ENCODE results near the gene COX10.

Gene COX10

DNA sequence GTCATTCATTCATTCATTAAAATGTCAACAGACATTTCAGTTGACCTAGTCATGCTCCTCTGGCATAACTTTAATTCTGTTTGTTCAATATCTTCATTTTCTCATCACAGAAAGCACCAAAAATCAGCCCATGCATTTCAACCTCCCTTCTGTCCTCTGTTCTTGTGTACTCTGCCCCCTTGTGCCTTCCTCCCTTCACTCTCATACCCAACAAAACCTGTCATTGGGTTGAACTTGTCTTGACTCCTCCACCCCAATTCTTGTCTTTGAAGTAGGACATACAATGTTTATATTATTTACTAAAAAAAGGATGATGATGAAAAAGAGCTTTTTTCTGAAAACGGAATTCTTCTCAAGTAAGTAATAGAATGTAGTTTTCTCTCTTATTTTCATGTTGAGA lies 43.8 kb downstream of the COX10 start:
- no peak overlapping the region for H2AFZ ChIP-seq (ENCODE audit: low read depth, low read length)
- no peaks in the 10 kb centered on the region for H3K9me3 ChIP-seq (ENCODE audit: low read length)
- no peak overlapping the region for H3K4me3 ChIP-seq (ENCODE audit: low read length)
- H3K4me1 ChIP-seq (ENCODE audit: insufficient read depth, low read length) = peaks cover 2% of the 10 kb centered on the region
- no peaks in the 10 kb centered on the region for H3K27me3 ChIP-seq (ENCODE audit: insufficient read depth, low read length)
- no peaks in the 10 kb centered on the region for H3K36me3 ChIP-seq (ENCODE audit: insufficient read depth, low read length)

DNA sequence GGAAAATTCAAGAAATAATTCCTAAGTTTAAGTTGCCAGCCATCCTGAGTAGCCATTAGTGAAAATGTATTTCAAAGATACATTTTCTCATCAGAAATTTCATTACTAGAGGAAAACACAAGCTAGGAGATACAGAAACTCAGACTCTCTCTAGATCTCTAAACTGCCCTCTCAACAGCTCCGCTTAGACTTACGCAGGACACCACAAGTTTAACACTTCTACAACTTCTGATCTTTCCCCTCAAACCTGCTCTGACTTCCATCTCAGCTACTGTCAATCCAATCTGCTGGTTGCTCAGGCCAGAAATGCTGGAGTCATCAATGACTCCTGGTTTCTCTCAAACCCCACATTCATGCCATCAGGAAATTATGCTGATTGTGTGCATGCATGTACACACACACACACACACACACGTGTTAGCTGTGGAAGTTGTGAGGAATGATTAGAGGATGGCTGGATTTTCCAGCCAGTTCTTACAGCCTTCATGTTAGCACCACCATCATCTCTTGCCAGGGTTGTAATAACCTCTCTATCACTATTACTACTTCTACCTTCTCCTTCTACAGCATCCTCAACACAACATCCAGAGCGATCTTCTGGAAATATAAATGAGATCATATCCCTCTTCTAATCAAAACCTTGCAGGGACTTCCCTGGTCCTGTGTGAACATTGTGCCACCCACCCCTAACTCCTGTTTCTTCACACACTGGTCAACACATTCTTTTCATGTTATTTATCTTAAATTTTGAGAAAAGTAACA lies 47.1 kb downstream of the COX10 start:
- H3K36me3 ChIP-seq (ENCODE audit: insufficient read depth, low read length) = no peaks in the 10 kb centered on the region
- H3K4me1 ChIP-seq (ENCODE audit: insufficient read depth, low read length) = peaks cover 2% of the 10 kb centered on the region
- no peak overlapping the region for H3K4me3 ChIP-seq (ENCODE audit: low read length)
- H3K9me3 ChIP-seq (ENCODE audit: low read length) = no peaks in the 10 kb centered on the region
- H2AFZ ChIP-seq (ENCODE audit: low read depth, low read length) = no peak overlapping the region
- H3K27me3 ChIP-seq (ENCODE audit: insufficient read depth, low read length) = no peaks in the 10 kb centered on the region

DNA sequence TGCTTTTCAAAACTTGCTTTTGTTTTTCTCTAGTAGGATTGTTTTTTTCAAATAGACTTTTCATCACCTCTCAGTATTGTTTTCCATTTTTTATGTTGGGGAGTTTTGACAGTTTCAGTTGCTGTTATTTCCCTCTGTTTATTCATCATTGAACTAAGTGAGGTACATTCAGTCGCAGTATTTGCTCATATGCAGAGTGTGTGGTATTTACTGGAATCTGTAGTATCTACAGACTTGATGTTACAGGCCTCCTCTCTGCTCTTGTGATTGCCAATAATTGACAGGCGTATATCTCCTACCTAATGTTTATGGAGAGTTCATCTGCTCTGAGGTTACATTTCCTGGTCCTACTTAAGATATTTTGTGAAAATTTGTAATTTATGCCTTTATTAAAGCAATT lies 49.6 kb downstream of the COX10 start:
- H3K4me1 ChIP-seq (ENCODE audit: insufficient read depth, low read length) = peaks cover under 1% of the 10 kb centered on the region
- H3K4me3 ChIP-seq (ENCODE audit: low read length) = no peak overlapping the region
- no peak overlapping the region for H2AFZ ChIP-seq (ENCODE audit: low read depth, low read length)
- H3K9me3 ChIP-seq (ENCODE audit: low read length) = no peaks in the 10 kb centered on the region
- H3K36me3 ChIP-seq (ENCODE audit: insufficient read depth, low read length) = no peaks in the 10 kb centered on the region
- H3K27me3 ChIP-seq (ENCODE audit: insufficient read depth, low read length) = no peaks in the 10 kb centered on the region

DNA sequence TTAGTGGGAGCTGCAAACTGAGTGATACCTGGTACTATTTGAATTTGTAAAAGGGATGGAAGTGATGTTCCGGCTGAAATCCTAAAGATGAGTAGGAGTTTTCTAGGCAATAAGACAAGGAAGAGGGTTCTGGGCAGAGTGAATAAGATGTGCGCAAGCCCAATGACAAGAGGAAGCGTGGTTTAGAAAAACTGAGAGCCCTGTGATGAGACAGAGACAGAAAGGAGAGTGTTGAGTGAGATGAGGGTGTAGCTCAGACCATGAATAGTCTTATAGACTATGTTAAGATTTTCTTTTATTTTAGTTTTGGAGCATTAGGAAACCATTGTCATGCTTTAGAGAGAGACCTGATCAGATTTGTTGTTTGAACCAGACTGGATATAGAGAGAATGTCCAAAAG lies 50.2 kb downstream of the COX10 start:
- H3K4me1 ChIP-seq (ENCODE audit: insufficient read depth, low read length) = no peaks in the 10 kb centered on the region
- H3K27me3 ChIP-seq (ENCODE audit: insufficient read depth, low read length) = no peaks in the 10 kb centered on the region
- H3K36me3 ChIP-seq (ENCODE audit: insufficient read depth, low read length) = no peaks in the 10 kb centered on the region
- H2AFZ ChIP-seq (ENCODE audit: low read depth, low read length) = no peak overlapping the region
- H3K9me3 ChIP-seq (ENCODE audit: low read length) = no peaks in the 10 kb centered on the region
- no peak overlapping the region for H3K4me3 ChIP-seq (ENCODE audit: low read length)

DNA sequence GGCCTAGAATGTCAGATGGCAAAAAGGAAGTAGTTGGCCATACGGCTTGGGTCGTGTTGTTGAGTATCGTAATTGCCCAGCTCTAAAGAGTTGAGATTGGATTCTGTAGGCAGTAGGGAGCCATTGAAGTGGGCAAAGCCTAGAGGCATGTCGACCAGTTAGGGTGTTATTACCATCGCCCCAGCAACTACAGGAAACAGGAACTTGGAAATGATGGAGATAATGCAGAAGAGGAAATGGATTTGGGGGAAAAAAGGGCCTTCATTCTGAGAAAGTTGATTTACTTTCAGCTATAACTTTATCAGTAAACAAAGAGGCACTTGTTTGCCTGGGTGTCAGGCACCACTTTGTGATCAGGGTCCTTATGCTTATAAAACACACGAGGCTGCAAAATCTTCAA lies 52.6 kb downstream of the COX10 start:
- no peaks in the 10 kb centered on the region for H3K27me3 ChIP-seq (ENCODE audit: insufficient read depth, low read length)
- no peak overlapping the region for H3K4me3 ChIP-seq (ENCODE audit: low read length)
- no peaks in the 10 kb centered on the region for H3K4me1 ChIP-seq (ENCODE audit: insufficient read depth, low read length)
- no peaks in the 10 kb centered on the region for H3K9me3 ChIP-seq (ENCODE audit: low read length)
- no peak overlapping the region for H2AFZ ChIP-seq (ENCODE audit: low read depth, low read length)
- H3K36me3 ChIP-seq (ENCODE audit: insufficient read depth, low read length) = no peaks in the 10 kb centered on the region

DNA sequence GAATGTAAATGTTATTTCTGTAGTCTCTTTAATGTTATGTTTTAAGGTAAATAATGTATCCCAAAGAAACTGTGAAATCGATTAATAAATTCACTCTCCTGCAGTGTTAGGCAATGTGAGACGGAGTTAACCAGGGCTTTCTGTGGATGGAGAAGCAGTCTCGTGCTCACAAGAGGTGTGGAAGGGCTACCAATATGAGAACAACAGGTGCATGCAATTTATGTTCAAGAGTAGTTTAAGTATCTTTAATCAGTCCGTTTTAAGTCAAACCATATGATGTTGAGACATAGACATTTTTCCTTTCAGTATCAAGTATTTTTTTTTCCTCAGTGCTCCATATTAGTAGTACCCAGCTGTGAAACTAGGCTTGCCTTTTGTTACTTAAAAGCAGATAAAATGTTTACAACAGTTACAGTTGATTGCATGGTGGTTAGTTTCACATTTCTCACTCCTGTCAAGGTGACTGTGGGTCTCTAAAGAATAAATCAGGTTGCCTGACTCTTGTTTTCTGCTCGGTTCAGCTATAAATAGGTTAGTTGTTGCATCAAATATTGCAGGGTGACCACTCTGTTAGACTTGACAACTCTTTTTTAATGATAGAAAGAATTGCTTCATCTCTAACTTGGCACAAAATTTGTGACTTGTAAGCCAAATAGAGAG lies 54.4 kb downstream of the COX10 start:
- H3K9me3 ChIP-seq (ENCODE audit: low read length) = no peaks in the 10 kb centered on the region
- H2AFZ ChIP-seq (ENCODE audit: low read depth, low read length) = no peak overlapping the region
- H3K4me3 ChIP-seq (ENCODE audit: low read length) = no peak overlapping the region
- no peaks in the 10 kb centered on the region for H3K4me1 ChIP-seq (ENCODE audit: insufficient read depth, low read length)
- no peaks in the 10 kb centered on the region for H3K36me3 ChIP-seq (ENCODE audit: insufficient read depth, low read length)
- H3K27me3 ChIP-seq (ENCODE audit: insufficient read depth, low read length) = no peaks in the 10 kb centered on the region

DNA sequence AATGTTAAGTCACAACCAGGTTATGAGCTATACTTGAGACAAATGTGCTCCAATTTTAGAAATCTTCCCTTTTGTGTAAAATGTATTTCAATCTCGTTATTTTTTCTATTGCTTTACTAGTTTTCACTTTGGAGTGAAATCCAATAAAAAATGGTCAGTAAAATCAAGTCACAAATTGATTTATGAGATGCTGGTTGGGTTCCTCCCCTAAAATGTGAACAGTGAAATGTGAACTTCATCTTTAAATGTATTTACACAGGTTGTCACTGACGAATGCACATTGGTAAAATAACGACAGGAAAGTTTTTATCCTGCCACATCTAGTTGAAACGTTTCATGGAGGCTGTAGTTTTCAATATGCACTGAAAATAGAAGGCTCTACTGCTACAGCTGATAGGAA lies 55.5 kb downstream of the COX10 start:
- Histone ChIP-seq H3K27me3 (ENCODE audit: insufficient read depth, low read length) (no peaks in the 10 kb centered on the region), H3K4me1 (ENCODE audit: insufficient read depth, low read length) (no peaks in the 10 kb centered on the region), H3K9me3 (ENCODE audit: low read length) (no peaks in the 10 kb centered on the region), H3K4me3 (ENCODE audit: low read length) (no peak overlapping the region), H3K36me3 (ENCODE audit: insufficient read depth, low read length) (no peaks in the 10 kb centered on the region), H2AFZ (ENCODE audit: low read depth, low read length) (no peak overlapping the region)

DNA sequence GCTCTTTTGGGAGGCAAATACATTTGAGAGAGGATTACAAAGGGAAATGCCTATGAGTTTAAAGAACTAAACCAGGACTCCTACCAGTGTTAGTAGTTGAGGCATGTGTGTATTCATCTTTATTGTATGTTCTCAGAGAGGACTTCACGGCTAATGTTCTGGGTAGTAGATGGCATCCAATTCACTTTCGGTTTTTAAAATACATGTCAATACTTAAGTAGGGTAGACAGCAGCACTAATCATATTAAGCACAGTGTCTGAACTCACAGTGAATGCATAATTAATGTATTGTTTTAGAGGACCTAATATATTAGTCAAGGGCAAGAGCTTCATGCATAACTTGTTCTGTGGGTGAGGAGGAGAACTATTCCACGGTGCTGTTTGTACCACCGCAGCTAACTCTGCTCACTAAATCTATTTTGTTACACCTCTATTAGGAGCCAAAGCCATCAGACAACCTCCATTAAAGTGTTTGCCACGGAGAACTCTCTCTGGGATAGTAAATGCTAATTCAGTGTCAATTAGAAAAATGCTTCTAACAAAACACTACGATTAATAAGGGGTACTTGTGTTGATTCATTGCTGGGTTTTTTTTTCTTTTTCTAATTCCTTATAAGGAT lies 56.3 kb downstream of the COX10 start:
- Histone ChIP-seq H3K36me3 (ENCODE audit: insufficient read depth, low read length) (no peaks in the 10 kb centered on the region), H2AFZ (ENCODE audit: low read depth, low read length) (no peak overlapping the region), H3K27me3 (ENCODE audit: insufficient read depth, low read length) (no peaks in the 10 kb centered on the region), H3K4me3 (ENCODE audit: low read length) (no peak overlapping the region), H3K4me1 (ENCODE audit: insufficient read depth, low read length) (no peaks in the 10 kb centered on the region), H3K9me3 (ENCODE audit: low read length) (no peaks in the 10 kb centered on the region)

DNA sequence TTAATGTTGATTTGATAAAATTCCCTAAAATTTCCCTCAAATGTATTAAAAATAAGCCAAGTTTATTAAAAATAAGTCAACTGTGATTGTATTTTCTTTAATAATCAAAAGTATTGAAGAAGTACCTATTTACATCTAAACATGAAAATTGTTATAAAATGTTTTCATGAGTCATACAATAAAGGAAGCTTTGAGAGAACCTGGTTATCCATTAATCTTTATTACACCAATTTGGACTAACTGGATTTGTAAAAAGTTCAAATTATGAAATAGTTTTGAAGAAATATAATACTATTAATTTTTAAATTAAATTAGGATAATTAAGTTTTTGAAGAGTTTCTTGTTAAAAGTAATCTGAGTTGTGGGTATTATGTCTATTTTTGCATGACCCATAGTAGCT lies 63.8 kb downstream of the COX10 start:
- Histone ChIP-seq H2AFZ (ENCODE audit: low read depth, low read length) (no peak overlapping the region), H3K9me3 (ENCODE audit: low read length) (no peaks in the 10 kb centered on the region), H3K27me3 (ENCODE audit: insufficient read depth, low read length) (no peaks in the 10 kb centered on the region), H3K4me3 (ENCODE audit: low read length) (no peak overlapping the region), H3K36me3 (ENCODE audit: insufficient read depth, low read length) (no peaks in the 10 kb centered on the region), H3K4me1 (ENCODE audit: insufficient read depth, low read length) (peaks cover 10% of the 10 kb centered on the region)

DNA sequence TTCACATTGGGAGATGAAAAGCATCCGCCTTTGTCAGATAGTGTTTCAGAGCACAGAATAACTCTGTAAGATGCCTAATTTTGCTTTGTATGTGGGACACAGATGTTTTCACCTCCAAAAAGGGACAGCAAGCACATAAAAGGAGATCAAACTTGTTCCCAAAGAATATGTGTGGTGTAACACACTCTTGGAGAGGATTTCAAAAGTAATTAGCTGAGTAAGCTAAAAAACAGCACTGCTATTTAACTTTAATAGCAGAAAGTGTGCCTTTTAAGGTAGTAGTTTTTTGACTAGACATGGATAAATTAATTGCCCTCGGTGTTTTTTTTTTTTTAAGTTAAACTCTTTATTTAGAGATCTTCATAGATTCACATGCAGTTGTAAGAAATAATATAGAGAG lies 65.2 kb downstream of the COX10 start:
- no peaks in the 10 kb centered on the region for H3K27me3 ChIP-seq (ENCODE audit: insufficient read depth, low read length)
- peaks cover 10% of the 10 kb centered on the region for H3K4me1 ChIP-seq (ENCODE audit: insufficient read depth, low read length)
- H2AFZ ChIP-seq (ENCODE audit: low read depth, low read length) = no peak overlapping the region
- no peaks in the 10 kb centered on the region for H3K36me3 ChIP-seq (ENCODE audit: insufficient read depth, low read length)
- H3K9me3 ChIP-seq (ENCODE audit: low read length) = no peaks in the 10 kb centered on the region
- H3K4me3 ChIP-seq (ENCODE audit: low read length) = no peak overlapping the region

DNA sequence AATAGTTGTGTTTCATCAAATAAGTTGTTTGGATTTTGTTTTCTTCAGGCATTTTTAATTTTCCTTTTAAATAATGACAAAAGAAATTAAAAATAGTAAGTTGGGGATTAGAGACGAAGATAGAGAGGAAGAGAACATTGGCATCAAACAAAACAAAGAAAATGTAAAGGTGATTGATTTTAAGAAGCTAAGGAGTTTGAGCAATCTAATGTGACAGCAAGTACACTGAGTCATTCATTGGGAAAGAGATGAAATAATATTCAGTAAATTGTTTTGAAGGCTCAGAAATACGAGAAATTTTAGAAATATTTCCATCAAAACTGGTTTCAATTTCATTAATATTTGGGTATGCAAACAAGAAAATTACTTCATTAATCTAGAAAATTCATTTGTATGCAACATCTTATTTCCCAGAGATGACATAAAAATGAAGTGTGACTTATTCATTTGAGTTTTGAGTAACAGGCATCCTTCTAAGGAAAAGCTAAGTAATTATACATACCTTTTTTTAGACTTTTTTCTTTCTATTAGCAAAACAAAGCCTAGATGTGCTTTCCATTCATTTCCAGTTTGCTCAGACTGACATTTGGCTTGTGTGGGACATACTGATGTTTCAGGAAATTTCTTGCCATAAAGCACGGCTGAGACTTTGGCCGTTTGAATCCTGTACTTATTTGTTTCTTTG lies 66.7 kb downstream of the COX10 start:
- no peaks in the 10 kb centered on the region for H3K27me3 ChIP-seq (ENCODE audit: insufficient read depth, low read length)
- peaks cover 10% of the 10 kb centered on the region for H3K4me1 ChIP-seq (ENCODE audit: insufficient read depth, low read length)
- no peak overlapping the region for H2AFZ ChIP-seq (ENCODE audit: low read depth, low read length)
- no peaks in the 10 kb centered on the region for H3K36me3 ChIP-seq (ENCODE audit: insufficient read depth, low read length)
- no peak overlapping the region for H3K4me3 ChIP-seq (ENCODE audit: low read length)
- H3K9me3 ChIP-seq (ENCODE audit: low read length) = no peaks in the 10 kb centered on the region

DNA sequence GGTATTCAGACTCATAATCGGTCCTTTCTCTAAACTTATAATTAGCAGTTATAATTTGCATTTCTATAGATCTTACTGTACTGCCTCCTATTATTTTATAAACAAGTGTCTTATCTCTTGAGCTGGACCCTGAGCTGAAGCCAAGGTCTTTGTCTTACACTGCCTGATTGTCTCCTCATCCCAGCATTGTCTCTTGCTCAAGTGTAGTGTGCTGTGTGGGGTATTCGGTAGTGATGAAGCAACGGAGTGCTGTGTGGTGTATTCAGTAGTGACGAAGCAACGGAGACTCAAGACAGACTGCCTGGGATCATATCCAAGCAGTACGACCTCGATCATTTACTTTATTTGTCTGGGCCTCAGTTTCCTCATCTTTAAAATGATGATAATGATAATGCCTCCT lies 69.3 kb downstream of the COX10 start:
- no peak overlapping the region for H2AFZ ChIP-seq (ENCODE audit: low read depth, low read length)

DNA sequence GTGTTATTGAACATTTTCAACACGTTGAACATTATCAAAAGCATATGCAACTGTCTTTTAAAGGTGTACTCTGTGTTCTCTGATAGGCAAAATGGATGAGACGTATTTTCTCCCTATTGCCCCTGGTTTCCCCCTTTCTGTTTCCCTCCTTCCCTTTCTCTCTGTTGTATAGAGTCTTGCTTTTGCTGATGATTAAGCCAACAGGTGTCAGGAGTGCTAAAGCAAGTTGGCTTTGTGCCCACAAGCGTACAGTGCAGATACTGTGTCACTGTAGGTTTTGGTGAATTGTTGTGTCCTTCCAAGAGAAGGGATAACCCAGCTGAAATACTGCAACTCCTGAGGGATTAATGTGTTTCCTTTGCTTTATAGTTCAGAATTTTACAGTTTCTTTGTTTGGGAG lies 74.4 kb downstream of the COX10 start:
- H3K9me3 ChIP-seq (ENCODE audit: low read length) = no peaks in the 10 kb centered on the region
- H3K4me1 ChIP-seq (ENCODE audit: insufficient read depth, low read length) = no peaks in the 10 kb centered on the region
- no peaks in the 10 kb centered on the region for H3K36me3 ChIP-seq (ENCODE audit: insufficient read depth, low read length)
- H2AFZ ChIP-seq (ENCODE audit: low read depth, low read length) = no peak overlapping the region
- no peaks in the 10 kb centered on the region for H3K27me3 ChIP-seq (ENCODE audit: insufficient read depth, low read length)
- no peak overlapping the region for H3K4me3 ChIP-seq (ENCODE audit: low read length)

More for the DNA sequence above, 69.3 kb downstream of the COX10 start:
- H3K36me3 ChIP-seq (ENCODE audit: insufficient read depth, low read length) = no peaks in the 10 kb centered on the region
- peaks cover 10% of the 10 kb centered on the region for H3K4me1 ChIP-seq (ENCODE audit: insufficient read depth, low read length)
- no peaks in the 10 kb centered on the region for H3K9me3 ChIP-seq (ENCODE audit: low read length)
- H3K4me3 ChIP-seq (ENCODE audit: low read length) = no peak overlapping the region
- no peaks in the 10 kb centered on the region for H3K27me3 ChIP-seq (ENCODE audit: insufficient read depth, low read length)
